ENCODE data around the gene CEP78. TPM values are rescaled to one million over a fixed set of nuclear protein-coding genes. Genes with fewer than 3 reads are reported as not detected.

The CEP78 gene
- total RNA-seq, 4 donors from 2014 or later, result 5.7 to 10.3 (median 9.9) TPM

- TF ChIP-seq CTCF (IDR thresholded peaks at IDR 0.05; ENCODE audit: low read depth), result no peak
These were observed 52.5 kb downstream of the CEP78 start for GRCh38 chr9:78288214-78288892.

DNA sequence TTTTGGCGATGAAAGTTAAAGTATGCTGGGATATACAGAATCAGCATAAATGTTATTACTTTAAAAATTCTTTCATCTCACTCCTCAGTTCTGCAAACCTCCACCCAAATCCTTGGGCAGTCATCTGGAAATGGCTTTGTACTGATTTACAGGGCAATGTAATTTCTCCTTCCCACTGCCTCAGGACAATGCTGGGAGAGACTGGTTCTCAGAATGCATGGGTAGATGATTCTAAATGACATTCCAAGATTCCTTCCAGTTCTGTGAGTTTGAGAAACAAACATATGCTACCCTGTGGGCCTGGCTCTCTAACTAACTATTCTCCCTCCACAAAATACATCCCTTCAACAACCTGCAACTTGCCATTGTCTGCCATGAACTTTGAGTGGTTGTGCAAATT lies 53.6 kb downstream of the CEP78 start:
- no peak for TF ChIP-seq CTCF (IDR thresholded peaks at IDR 0.05; ENCODE audit: low read depth)

GRCh38 chr9:78291240-78291925 lies 55.5 kb downstream of the CEP78 start:
- no peak for TF ChIP-seq CTCF (IDR thresholded peaks at IDR 0.05; ENCODE audit: low read depth)

DNA sequence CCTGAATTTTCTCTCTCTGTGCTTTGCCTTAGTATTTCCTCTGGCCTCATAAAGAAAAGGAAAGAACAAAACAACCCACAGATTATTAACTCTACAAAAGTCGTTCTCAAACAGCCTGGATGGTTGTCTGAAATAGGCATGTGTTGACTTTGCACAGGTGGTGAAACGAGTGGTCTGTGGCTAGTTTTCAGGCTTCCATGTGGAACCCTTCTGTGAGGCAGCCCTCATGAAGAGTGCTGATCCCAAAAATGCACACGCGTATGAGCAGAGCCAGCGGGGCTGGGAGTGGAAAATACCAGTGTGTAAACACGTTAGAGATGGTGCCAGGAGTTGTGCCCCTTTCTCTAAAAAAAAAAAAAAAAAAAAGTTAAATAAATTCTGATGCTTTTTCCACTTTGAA lies 56.2 kb downstream of the CEP78 start:
- no peak for TF ChIP-seq CTCF (IDR thresholded peaks at IDR 0.05; ENCODE audit: low read depth)

- TF ChIP-seq CTCF (IDR thresholded peaks at IDR 0.05; ENCODE audit: low read depth), result no peak
These were observed 57.0 kb downstream of the CEP78 start for GRCh38 chr9:78292716-78293497.

- TF ChIP-seq CTCF (IDR thresholded peaks at IDR 0.05; ENCODE audit: low read depth), result no peak
These were observed 58.7 kb downstream of the CEP78 start for GRCh38 chr9:78294290-78295176.

All from subcutaneous adipose tissue (tissue), 4 donors.